ENCODE measurements around the gene PTPRR. TPM values are rescaled to one million over a fixed set of nuclear protein-coding genes. Genes with fewer than 3 reads are reported as not detected.

PTPRR gene
- total and polyA plus RNA-seq, 2 donors (not counting 1 experiment from before 2014, with no cell fraction given), result not detected

- H3K9me3 ChIP-seq (ENCODE audit: control extremely low read depth in 1 of 3, control insufficient read depth in 2 of 3, insufficient read depth in 1 of 3, low read length in 2 of 3), result no peaks in the 10 kb centered on the region
- Mint-ChIP-seq H3K4me1 (no peaks in the 10 kb centered on the region), H3K9me3 (ENCODE audit: insufficient read depth) (no peaks in the 10 kb centered on the region), H3K27ac (no peak within 1 kb of the TSS), H3K4me3 (no peak within 1 kb of the TSS), H3K27me3 (no peaks in the 10 kb centered on the region)
- no peaks in the 10 kb centered on the region for H3K27me3 ChIP-seq (replicated peaks in 1 of 4; ENCODE audit: control extremely low read depth in 1 of 4, control insufficient read depth in 3 of 4, insufficient read depth in 4 of 4, low read length in 3 of 4)
- no peaks in the 10 kb centered on the region for H4K20me1 ChIP-seq (ENCODE audit: control insufficient read depth, insufficient read depth, low read length, poor library complexity, severe bottlenecking)
- no peaks in the 10 kb centered on the region for H3K36me3 ChIP-seq (replicated peaks in 1 of 2; ENCODE audit: control extremely low read depth in 1 of 2, control insufficient read depth in 1 of 2, extremely low read depth in 1 of 2, insufficient read depth in 2 of 2, low read length in 1 of 2)
- H3K4me1 ChIP-seq (ENCODE audit: control insufficient read depth in 2 of 2, insufficient read depth in 2 of 2, low read length in 2 of 2), result no peaks in the 10 kb centered on the region
- H3K4me2 ChIP-seq (replicated peaks; ENCODE audit: low read depth, low read length, poor library complexity, severe bottlenecking), result no peak within 1 kb of the TSS
- H3K79me2 ChIP-seq (ENCODE audit: control insufficient read depth, insufficient read depth, low read length), result no peaks in the 10 kb centered on the region
- no peak within 1 kb of the TSS for H2AFZ ChIP-seq (ENCODE audit: insufficient read depth, low read depth, low read length, poor library complexity, severe bottlenecking)
- ATAC-seq (ENCODE audit: low read depth), result no peak
- CTCF ChIA-PET, result no interaction called here
- H3K4me3 ChIP-seq (ENCODE audit: control extremely low read depth in 1 of 5, extremely low read depth in 1 of 5, insufficient read depth in 1 of 5, low read depth in 2 of 5, low read length in 4 of 5), result no peak within 1 kb of the TSS
- intact Hi-C loops (cut with micrococcal nuclease), result no loop called here
- POLR2A ChIA-PET, result no interaction called here
- H3K27ac ChIP-seq (ENCODE audit: low read length in 2 of 2), result no peak within 1 kb of the TSS
- no peak for TF ChIP-seq CTCF (IDR thresholded peaks at IDR 0.05)
- TF ChIP-seq EZH2 (IDR thresholded peaks at IDR 0.05; ENCODE audit: borderline replicate concordance, insufficient read depth, low read depth, low read length, poor library complexity, severe bottlenecking), result no peak
- no peak for DNase-seq
- H3K9ac ChIP-seq (ENCODE audit: low read length), result no peak within 1 kb of the TSS
- WGBS (ENCODE audit: insufficient coverage), result no CpG with 5 or more reads among the region's 6 CpGs
These were observed 283.0 kb downstream of the PTPRR start, which contains the start of gene PTPRB for GRCh38 chr12:70637303-70638085. Gene PTPRB (minus strand): TSS chr12:70637429. CDS start chr12:70637395, 34 bp downstream.

DNA sequence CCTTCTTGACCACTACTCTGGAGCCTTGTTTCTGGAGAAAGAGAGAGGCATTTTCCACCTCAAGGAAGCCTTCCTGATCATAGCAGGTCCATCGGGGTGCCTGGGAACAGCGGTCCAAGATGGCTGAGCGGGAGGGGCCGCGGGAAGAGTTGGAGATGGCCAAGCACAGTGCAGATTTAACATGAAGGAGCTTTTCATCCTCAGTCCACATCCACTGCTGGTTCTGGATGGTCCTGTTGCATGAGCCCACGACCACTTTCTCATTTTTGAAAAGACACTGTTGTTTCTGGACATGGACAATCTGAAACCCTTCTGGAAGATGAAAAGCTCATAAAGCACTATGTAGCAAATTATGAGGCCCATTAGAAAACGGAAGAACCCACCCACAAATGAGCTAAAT, 284.8 kb downstream of the PTPRR start:
- ATAC-seq (ENCODE audit: low read depth), result no peak
- POLR2A ChIA-PET, result no interaction called here
- Histone ChIP-seq H3K9me3 (ENCODE audit: control extremely low read depth in 1 of 3, control insufficient read depth in 2 of 3, insufficient read depth in 1 of 3, low read length in 2 of 3) (no peaks in the 10 kb centered on the region), H3K27me3 (replicated peaks in 1 of 4; ENCODE audit: control extremely low read depth in 1 of 4, control insufficient read depth in 3 of 4, insufficient read depth in 4 of 4, low read length in 3 of 4) (no peaks in the 10 kb centered on the region), H4K20me1 (ENCODE audit: control insufficient read depth, insufficient read depth, low read length, poor library complexity, severe bottlenecking) (no peaks in the 10 kb centered on the region), H3K4me2 (replicated peaks; ENCODE audit: low read depth, low read length, poor library complexity, severe bottlenecking) (no peak overlapping the region), H3K36me3 (replicated peaks in 1 of 2; ENCODE audit: control extremely low read depth in 1 of 2, control insufficient read depth in 1 of 2, extremely low read depth in 1 of 2, insufficient read depth in 2 of 2, low read length in 1 of 2) (no peaks in the 10 kb centered on the region), H3K9ac (ENCODE audit: low read length) (no peak overlapping the region), H3K79me2 (ENCODE audit: control insufficient read depth, insufficient read depth, low read length) (no peaks in the 10 kb centered on the region), H3K4me1 (ENCODE audit: control insufficient read depth in 2 of 2, insufficient read depth in 2 of 2, low read length in 2 of 2) (no peaks in the 10 kb centered on the region), H3K4me3 (ENCODE audit: control extremely low read depth in 1 of 5, extremely low read depth in 1 of 5, insufficient read depth in 1 of 5, low read depth in 2 of 5, low read length in 4 of 5) (no peak overlapping the region), H3K27ac (ENCODE audit: low read length in 2 of 2) (no peak overlapping the region), H2AFZ (ENCODE audit: insufficient read depth, low read depth, low read length, poor library complexity, severe bottlenecking) (no peak overlapping the region)
- CTCF ChIA-PET, result no interaction called here
- TF ChIP-seq CTCF (IDR thresholded peaks at IDR 0.05) (no peak), EZH2 (IDR thresholded peaks at IDR 0.05; ENCODE audit: borderline replicate concordance, insufficient read depth, low read depth, low read length, poor library complexity, severe bottlenecking) (no peak)
- no peak for DNase-seq
- Mint-ChIP-seq H3K27ac (no peak overlapping the region), H3K27me3 (no peaks in the 10 kb centered on the region), H3K4me3 (no peak overlapping the region), H3K4me1 (no peaks in the 10 kb centered on the region), H3K9me3 (ENCODE audit: insufficient read depth) (no peaks in the 10 kb centered on the region)
- intact Hi-C loops (cut with micrococcal nuclease), result no loop called here
- WGBS (ENCODE audit: insufficient coverage), result 100% methylated on average over 5 of the region's 7 CpGs

Measured in B cell (primary cell).